ENCODE data around the gene PIAS4. TPM values are rescaled to one million over a fixed set of nuclear protein-coding genes. Genes with fewer than 3 reads are reported as not detected.

PIAS4 gene
- total and polyA plus RNA-seq, 2 donors (not counting 3 experiments of a cell fraction or from before 2014, with no cell fraction given), result 26.2 to 46.2 TPM

DNA sequence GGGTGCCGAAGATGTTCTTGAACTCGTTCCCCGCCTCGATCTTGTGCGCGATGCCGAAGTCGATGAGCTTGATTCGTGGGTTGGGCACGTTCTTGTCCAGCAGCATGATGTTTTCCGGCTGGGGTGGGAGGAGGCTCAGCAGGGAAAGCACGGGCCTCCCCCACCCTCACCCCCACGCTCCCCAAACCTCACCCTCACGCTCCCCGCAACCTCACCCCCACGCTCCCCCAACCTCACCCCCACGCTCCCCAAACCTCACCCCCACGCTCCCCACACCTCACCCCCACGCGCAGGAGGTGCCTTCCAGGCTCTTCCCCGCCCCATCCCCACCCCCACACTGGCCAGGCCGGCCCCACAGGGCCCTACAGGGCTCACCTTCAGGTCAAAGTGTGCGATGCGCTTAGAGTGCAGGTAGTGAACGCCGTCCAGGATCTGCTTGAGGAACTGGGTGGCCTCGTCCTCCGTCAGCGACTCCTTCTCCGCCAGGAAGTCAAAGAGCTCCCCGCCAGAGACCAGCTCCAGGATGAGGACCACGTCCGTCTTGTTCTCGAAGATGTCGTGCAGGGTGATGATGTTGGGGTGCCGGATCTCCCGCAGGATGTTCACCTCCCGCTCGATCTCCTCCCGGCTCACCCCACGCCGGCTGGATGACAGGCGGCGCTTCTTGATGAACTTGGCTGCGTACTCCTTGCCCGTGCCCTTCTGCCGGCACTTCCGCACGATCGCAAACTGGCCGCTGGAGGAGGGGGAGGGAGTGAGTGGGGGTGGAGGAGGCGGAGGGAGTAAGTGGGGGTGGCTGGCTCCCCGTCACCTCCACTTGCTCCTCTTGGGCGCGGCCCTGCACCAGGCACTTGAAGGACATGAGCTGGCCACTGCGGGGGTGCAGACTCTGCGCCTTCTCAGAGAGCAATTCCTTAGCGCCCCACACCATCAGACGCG is 43.0 kb upstream of the PIAS4 start:
- no peaks in the 10 kb centered on the region for H3K9me3 ChIP-seq (replicated peaks; ENCODE audit: control insufficient read depth, insufficient read depth, low read length)
- FAIRE-seq, result no peak
- H3K36me3 ChIP-seq (ENCODE audit: control insufficient read depth in 2 of 2, extremely low read depth in 1 of 2, insufficient read depth in 2 of 2, low read length in 2 of 2), result peaks cover 16 to 59% of the 10 kb centered on the region in 2 experiments
- H2AFZ ChIP-seq (ENCODE audit: low read depth, low read length), result no peak overlapping the region
- TF ChIP-seq JUN (IDR thresholded peaks at IDR 0.05; ENCODE audit: borderline replicate concordance, insufficient read depth, insufficient read length, low read depth), result no peak
- TF ChIP-seq, protein P1, sequence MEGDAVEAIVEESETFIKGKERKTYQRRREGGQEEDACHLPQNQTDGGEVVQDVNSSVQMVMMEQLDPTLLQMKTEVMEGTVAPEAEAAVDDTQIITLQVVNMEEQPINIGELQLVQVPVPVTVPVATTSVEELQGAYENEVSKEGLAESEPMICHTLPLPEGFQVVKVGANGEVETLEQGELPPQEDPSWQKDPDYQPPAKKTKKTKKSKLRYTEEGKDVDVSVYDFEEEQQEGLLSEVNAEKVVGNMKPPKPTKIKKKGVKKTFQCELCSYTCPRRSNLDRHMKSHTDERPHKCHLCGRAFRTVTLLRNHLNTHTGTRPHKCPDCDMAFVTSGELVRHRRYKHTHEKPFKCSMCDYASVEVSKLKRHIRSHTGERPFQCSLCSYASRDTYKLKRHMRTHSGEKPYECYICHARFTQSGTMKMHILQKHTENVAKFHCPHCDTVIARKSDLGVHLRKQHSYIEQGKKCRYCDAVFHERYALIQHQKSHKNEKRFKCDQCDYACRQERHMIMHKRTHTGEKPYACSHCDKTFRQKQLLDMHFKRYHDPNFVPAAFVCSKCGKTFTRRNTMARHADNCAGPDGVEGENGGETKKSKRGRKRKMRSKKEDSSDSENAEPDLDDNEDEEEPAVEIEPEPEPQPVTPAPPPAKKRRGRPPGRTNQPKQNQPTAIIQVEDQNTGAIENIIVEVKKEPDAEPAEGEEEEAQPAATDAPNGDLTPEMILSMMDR (IDR thresholded peaks at IDR 0.05; ENCODE audit: extremely low read depth in 1 of 2, insufficient read depth in 1 of 2, low read depth in 1 of 2, low read length in 2 of 2), result no peak
- TF ChIP-seq MYC (IDR thresholded peaks at IDR 0.05; ENCODE audit: low read depth, low read length), result no peak
- no peak for TF ChIP-seq POLR2AphosphoS5 (IDR thresholded peaks at IDR 0.05; ENCODE audit: insufficient read depth, low read depth, low read length)
- TF ChIP-seq GATA2 (IDR thresholded peaks at IDR 0.05; ENCODE audit: insufficient read depth, insufficient read length, low read depth, low read length), result no peak
- no peak for TF ChIP-seq EZH2 (IDR thresholded peaks at IDR 0.05; ENCODE audit: borderline replicate concordance, low read depth, low read length, severe bottlenecking)
- TF ChIP-seq, protein P2, sequence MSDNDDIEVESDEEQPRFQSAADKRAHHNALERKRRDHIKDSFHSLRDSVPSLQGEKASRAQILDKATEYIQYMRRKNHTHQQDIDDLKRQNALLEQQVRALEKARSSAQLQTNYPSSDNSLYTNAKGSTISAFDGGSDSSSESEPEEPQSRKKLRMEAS (IDR thresholded peaks at IDR 0.05; ENCODE audit: insufficient read depth, insufficient read length), result no peak
- TF ChIP-seq FOS (IDR thresholded peaks at IDR 0.05; ENCODE audit: borderline replicate concordance, insufficient read depth, low read length), result no peak
- TF ChIP-seq POLR2A (IDR thresholded peaks at IDR 0.05; ENCODE audit: low read depth, low read length), result no peak
- H3K4me3 ChIP-seq (replicated peaks in 1 of 3; ENCODE audit: insufficient read depth in 1 of 3, low read depth in 1 of 3, low read length in 3 of 3), result no peak overlapping the region
- intact Hi-C loops (cut with micrococcal nuclease) (loop anchor here (5.0 kb wide), 1 partner anchor 103 kb away; the partner anchor contains the start of gene ZBTB7A), dilution Hi-C loops (cut with MboI; ENCODE audit: extremely low pct_ligation_motif_present, low sequenced_read_pairs) (no loop called here)
- H3K27ac ChIP-seq (ENCODE audit: insufficient read depth, low read depth, low read length), result no peak overlapping the region
- H3K9me1 ChIP-seq (replicated peaks; ENCODE audit: control insufficient read depth, extremely low read depth, insufficient read depth, low read length), result no peaks in the 10 kb centered on the region
- peaks cover 16% of the 10 kb centered on the region for H3K4me1 ChIP-seq (ENCODE audit: control insufficient read depth, extremely low read depth, insufficient read depth, low read length)
- no TSS peak for BruUV-seq (replicated peaks)
- H3K79me2 ChIP-seq (ENCODE audit: control insufficient read depth, insufficient read depth, low read length), result peaks cover 35% of the 10 kb centered on the region
- H3K4me2 ChIP-seq (ENCODE audit: insufficient read depth, low read length), result no peak overlapping the region
- no peak overlapping the region for H3K9ac ChIP-seq (replicated peaks; ENCODE audit: extremely low read depth, insufficient read depth, low read length)
- POLR2A ChIA-PET, result no interaction called here
- CTCF ChIA-PET, result no interaction called here
- H3K27me3 ChIP-seq (ENCODE audit: control insufficient read depth in 2 of 2, insufficient read depth in 2 of 2, low read length in 2 of 2), result no peaks in the 10 kb centered on the region
- DNase-seq (ENCODE audit: low read depth, low spot score), result no peak
- H4K20me1 ChIP-seq (replicated peaks; ENCODE audit: control insufficient read depth, extremely low read depth, insufficient read depth, low read length), result no peaks in the 10 kb centered on the region
